ENCODE results near the gene IFT81.

IFT81 gene

DNA sequence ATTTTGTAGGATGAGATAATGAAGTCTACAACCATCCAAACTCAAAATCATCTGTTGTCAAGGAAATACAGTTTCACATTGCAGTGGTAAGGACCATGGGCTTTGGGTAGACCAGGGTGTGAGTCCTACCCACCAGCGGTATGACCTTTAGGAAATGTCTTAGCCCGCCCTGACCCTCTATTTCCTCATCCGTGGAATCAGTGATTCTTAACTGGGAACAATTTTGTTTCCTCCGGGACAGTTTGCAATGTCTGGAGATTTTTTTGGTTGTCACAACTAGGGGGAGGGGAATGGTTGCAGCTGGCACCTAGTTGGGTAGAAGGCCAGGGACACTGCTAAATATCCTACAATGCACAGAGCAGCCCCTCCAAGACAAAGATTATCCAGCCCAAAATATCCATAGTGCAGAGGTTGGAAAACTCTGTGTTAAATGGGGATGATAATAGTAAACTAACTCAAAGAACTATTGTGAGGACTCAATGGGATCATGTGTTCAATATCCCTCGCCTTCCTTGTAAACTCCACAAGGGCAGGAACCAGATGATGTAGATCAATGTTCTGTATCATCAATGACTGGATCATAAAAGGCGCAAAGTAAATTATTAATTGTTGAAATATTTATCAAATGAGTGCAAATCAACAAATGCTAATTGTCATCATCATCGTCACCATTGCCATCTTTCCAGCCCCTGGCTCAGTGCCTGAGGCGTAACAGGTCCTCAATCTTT is 15.7 kb upstream of the IFT81 start:
- no peak overlapping the region for H3K4me3 ChIP-seq (replicated peaks; ENCODE audit: low read depth, low read length)
- no peak for DNase-seq (ENCODE audit: low read depth)
- TF ChIP-seq, protein P1, sequence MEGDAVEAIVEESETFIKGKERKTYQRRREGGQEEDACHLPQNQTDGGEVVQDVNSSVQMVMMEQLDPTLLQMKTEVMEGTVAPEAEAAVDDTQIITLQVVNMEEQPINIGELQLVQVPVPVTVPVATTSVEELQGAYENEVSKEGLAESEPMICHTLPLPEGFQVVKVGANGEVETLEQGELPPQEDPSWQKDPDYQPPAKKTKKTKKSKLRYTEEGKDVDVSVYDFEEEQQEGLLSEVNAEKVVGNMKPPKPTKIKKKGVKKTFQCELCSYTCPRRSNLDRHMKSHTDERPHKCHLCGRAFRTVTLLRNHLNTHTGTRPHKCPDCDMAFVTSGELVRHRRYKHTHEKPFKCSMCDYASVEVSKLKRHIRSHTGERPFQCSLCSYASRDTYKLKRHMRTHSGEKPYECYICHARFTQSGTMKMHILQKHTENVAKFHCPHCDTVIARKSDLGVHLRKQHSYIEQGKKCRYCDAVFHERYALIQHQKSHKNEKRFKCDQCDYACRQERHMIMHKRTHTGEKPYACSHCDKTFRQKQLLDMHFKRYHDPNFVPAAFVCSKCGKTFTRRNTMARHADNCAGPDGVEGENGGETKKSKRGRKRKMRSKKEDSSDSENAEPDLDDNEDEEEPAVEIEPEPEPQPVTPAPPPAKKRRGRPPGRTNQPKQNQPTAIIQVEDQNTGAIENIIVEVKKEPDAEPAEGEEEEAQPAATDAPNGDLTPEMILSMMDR (IDR thresholded peaks at IDR 0.05; ENCODE audit: low read length, missing control alignments): no peak

- H3K4me3 ChIP-seq (replicated peaks; ENCODE audit: low read depth, low read length): peak overlapping the region; percentile 27
- DNase-seq (ENCODE audit: low read depth): peak; percentile 98
- TF ChIP-seq, protein P1 (IDR thresholded peaks at IDR 0.05; ENCODE audit: low read length, missing control alignments): no peak
Measured at GRCh38 chr12:110109037-110109836, 14.9 kb upstream of the IFT81 start.

DNA sequence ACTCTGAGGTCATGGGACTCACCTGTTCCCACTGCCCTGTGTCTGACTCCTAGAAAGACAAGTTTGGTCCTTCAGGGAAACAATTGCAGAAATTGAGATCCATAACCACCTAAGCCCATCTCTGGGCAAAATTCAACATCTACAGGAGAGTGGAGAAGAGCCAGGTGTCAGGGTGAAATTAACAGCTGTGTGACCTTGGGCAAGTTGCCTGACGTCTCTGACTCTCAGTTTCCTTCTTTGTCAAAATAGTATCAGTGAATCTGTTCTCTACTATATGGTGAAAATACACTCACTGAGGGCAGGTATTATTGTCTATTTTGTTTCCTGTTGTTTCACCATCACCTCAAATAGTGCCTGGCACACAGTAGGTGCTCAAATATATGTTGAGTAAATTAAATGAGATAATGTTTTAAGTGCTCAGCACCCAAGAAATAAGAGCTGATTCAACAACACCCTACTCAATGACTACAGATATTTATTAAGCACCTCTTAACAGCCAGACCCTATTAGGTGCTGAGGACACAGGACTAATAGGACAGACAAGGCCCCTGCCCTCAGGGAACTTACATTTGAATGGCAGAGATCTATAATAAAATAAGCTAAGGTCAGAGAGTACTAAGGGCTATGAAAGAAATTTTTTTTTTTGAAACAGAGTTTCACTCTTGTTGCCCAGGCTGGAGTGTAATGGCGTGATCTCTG is 14.2 kb upstream of the IFT81 start:
- H3K4me3 ChIP-seq (replicated peaks; ENCODE audit: low read depth, low read length): peak overlapping the region; percentile 27
- TF ChIP-seq, protein P1 (IDR thresholded peaks at IDR 0.05; ENCODE audit: low read length, missing control alignments): no peak
- no peak for DNase-seq (ENCODE audit: low read depth)

GRCh38 chr12:110111476-110112334 is 12.5 kb upstream of the IFT81 start:
- TF ChIP-seq, protein P1 (IDR thresholded peaks at IDR 0.05; ENCODE audit: low read length, missing control alignments): no peak
- no peak for DNase-seq (ENCODE audit: low read depth)
- H3K4me3 ChIP-seq (replicated peaks; ENCODE audit: low read depth, low read length): no peak overlapping the region

DNA sequence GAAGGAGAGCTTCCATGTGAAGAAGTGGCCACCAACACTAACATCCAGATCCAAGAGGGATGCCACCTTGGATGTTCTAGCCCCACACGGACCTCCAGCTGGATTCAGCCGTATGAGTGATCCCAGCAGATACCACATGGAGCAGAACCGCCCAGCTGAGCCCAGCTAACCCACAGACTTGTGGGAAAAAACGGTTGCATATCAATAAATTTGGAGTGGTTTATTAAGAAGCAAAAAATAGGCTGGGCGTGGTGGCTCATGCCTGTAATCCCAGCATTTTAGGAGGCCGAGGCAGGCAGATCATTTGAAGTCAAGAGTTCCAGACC is 11.9 kb upstream of the IFT81 start:
- TF ChIP-seq, protein P1 (IDR thresholded peaks at IDR 0.05; ENCODE audit: low read length, missing control alignments): no peak
- no peak for DNase-seq (ENCODE audit: low read depth)
- no peak overlapping the region for H3K4me3 ChIP-seq (replicated peaks; ENCODE audit: low read depth, low read length)

- no peak for DNase-seq (ENCODE audit: low read depth)
- TF ChIP-seq, protein P1 (IDR thresholded peaks at IDR 0.05; ENCODE audit: low read length, missing control alignments): no peak
Measured at GRCh38 chr12:110114528-110114937, 9.6 kb upstream of the IFT81 start.

More at GRCh38 chr12:110114528-110114937, 9.6 kb upstream of the IFT81 start:
- no peak overlapping the region for H3K4me3 ChIP-seq (replicated peaks; ENCODE audit: low read depth, low read length)
